ENCODE data around the gene FGF9.

FGF9 gene

DNA sequence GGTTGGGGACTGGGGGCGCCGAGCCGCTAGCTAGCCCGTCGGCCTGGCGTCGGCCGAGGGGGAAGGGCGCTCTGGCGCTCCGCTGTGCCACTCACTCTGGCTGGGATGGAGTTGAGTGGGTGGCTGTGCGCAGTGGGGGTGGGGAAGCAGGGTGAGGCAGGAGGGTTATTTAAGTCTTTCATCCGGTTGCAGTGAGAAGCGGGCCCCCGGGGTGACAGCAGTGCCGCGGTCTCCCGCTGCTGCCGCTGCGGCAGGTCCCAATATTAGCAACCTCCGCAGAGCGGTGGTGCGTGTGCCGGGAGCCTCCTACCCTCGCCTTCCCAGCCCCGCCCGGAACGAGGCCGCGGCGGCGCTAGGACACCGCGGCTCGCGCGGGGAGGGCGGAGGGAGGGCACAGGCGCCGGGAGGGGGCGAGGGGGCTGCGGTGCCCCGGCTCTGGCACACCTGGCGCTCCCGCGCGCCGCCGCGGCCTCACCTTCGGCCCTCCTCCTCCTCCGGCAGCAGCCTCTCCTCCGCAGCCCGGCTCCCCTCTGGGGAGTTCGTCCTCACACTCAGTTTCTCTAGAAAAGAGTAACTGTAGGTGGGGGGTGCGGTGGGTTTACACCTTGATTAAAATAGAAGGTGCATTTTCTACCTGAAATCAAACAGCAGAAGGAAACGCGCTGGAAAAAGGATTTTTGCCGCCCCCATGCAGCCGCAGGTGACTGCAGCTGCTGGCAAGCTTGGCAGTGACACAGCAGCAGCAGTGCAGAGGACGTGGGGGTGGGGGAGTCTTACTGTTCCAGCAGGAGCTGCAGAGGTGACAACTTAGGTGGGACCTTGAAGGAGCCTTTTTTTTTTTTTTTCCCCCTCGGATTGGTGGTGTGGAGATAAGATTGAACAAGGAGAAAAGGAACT, 4.5 kb downstream of the FGF9 start:
- DNase-seq, result no peak

DNA sequence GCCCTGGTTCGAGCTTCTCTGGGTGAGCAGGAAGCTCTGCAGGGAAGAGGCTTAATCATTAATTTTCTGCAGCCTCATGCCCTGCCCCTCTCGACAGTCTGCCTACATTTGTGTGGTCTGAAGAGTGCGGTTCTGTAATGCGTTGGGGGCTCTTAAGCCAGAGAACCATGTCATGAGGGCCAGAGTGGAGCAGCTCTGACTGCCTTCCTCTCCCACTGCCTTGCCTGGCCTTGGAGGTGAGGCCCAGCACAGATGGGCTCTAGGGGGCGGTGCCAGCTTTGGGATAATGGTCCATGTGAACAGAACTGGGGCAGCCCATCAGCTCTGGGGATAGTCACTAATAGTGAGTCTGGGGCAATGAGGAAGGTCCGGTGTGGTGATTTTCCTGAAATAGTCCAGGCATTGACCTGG, 5.7 kb downstream of the FGF9 start:
- no peak for DNase-seq

DNA sequence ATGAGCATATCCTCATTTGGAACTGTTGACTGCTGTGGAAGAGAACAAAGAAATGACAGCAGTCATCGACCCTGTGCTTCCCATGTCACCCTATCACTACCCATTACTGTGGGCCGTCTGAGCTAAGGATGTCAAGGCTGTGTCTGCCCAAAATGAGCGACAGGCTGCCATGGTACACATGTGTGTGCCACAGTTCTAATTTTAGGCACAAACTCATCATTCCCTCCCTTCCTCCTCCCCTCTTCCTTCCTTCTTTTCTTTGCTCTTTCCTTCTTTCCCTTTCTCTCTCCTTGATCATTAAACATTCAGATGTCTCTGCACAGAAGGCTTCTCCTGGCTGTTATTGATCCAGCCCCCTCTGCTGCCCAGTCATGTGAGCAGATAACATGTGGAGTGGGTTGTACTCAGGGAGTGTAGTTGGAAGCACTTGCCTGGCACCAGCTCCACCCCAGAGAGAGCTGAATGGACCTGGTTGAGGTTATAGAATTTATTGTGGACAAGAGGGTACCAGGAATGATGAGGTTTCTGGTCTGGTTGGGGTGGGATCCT, 6.3 kb downstream of the FGF9 start:
- DNase-seq, result no peak

DNA sequence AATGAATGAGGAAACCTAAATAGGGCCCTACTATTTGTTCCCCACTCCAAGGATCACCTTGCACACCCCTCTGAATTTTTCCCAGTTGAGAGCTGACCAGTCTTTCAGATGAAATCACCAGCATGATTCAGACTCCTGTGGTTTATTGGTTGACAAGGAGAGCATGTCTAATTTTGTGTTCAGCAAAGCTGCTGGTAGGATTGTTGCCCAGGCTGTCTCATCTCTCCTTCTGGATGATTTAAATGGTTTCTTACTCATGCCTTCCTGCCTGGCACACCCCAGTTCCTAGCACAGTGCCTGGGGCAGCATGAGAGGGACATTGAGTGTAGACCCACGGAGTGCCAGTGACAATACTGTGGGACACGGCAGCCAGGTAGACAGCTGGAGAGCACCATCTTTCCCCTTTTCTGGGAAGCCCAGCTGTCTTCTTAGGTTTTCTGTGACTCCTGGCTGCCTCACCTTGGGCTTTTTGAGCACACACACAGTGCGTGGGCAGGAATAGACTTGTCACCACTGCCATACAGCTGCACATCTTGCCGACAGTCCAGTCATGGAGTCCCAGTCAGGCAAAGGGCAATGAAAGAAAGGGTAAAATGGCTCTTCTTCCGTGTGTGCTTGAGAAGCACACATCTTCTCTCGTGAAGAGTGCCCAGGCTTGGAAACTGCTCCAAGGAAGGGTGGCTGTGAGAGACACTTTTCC, 12.3 kb downstream of the FGF9 start:
- no peak for DNase-seq

DNA sequence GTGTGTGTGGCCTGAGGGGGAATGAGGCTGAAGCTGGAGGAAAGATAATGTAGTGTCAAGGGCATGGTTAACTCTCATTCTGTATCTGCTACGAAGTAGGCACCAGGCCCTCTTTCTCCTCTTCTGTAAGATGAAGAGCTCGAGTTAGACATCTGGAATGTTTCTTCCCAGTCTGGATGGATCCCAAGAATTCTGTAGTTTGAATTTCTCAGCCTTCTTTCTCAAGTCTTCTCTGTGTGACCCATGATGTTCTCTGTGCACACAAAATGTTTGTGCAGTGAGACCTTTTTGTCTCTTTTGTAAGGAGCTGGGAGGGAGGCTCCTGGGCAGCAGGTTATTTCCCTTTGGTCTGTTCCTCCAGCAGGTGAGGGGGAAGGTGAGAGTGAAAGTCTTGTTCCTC, 13.7 kb downstream of the FGF9 start:
- DNase-seq, result no peak

DNA sequence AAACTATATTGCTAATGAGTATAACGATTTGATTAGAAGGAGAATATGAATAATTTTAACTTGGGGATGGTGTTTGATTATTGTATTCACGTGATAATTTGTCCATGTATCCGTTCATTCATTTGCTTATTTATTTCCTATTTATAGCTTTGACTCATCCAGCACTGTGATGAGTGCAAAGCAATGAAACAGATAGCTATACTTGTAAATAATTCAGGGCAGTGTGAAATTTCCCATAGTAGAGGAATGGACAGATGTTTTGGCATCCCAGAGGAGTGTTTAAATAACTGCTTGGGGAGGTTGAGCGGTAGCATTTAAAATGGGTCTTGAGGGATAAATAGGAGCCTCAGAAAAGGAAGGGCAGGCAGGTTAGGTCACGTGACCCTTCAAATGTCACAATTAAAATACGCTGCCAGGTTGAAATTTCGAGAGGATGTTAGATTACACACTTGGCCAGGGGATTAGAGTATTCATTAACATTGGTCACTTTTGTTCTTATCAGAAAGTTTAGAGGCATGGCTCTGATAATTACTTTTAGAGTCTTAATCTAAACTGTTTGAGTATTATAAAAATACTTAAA, 14.7 kb downstream of the FGF9 start:
- no peak for DNase-seq

DNA sequence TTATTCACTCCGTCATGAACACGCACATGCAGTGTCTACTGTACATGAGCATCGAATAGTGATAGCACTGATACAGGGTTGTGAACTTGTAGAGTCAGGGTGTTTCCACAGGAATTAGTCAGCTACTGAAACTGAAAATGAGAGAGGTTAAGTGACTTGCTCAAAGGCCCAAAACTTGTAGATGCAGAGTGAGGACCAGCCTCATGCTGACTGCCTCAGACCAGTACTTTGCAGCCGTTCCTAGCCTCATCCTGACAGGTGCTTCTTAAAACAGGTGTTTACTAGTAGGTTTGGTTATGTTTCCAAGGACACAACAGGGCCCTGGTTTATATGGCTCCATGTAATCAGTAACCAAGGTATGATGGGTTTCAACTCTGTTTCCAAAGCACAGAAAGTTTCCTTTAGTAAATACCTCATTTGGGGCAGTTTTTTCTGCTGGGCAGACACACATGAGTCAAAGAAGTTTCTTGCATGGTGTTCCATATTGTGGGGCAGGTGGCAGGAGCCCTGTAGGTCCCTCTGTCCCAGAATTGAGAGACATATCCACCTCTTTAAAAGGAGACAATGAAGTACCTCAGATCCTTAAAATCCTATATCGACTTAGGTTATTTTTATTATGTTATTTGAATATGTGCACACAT, 16.0 kb downstream of the FGF9 start:
- no peak for DNase-seq

DNA sequence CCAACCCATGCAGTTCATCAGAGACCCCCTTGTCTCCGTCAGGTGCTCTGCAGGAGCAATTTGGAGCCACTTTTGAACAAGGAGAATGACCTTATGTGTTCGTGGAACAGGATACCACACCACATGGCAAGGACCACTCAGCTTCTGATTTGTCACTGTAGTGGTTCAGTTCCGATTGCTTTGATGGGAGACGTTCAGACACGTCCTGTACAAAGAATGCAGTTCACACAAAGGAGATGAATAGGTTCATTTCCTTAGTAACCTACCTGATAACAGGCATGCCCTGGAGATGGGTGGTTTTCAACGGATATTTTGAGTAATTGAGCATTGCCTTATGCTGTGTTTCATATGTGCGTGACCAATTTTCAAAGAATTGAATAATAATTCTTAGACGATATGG, 17.2 kb downstream of the FGF9 start:
- DNase-seq, result no peak

DNA sequence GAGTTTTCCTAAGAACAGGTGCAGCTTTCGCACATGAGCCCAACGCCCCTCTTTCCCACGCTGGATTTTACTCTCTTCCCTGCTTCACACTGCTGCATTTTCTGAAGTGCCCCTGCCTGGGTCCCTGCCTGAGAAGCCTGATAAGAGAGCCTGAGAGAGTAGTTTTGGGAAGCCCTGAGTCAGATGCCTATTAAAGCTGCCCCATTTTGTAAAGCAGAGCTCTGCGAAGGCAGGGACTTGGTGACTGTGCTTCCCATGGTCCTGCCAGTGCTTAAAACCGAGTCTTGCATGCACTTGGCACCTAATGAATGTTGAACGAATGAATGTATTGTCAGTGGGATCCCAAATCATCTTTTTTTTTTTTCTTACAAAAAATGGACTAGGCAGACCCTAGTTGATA, 18.2 kb downstream of the FGF9 start:
- no peak for DNase-seq

DNA sequence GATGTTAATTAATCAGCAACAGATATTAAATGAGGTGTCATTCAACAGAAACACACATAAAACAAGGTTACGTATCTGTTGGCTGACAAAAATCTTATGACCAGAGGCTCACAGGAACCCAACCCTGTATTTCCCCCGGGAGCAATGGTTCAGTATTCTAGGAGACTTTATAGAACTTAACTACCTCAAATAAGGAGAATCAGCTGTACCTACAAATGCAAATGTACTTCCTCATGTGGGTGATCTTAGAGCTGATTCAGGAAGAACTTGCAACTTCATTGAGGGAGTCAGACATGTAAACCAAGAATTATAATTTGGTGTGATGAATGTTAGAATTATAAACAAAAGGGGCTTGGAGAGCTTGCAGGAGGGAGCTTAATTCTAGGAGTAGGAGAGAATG, 20.1 kb downstream of the FGF9 start:
- no peak for DNase-seq

DNA sequence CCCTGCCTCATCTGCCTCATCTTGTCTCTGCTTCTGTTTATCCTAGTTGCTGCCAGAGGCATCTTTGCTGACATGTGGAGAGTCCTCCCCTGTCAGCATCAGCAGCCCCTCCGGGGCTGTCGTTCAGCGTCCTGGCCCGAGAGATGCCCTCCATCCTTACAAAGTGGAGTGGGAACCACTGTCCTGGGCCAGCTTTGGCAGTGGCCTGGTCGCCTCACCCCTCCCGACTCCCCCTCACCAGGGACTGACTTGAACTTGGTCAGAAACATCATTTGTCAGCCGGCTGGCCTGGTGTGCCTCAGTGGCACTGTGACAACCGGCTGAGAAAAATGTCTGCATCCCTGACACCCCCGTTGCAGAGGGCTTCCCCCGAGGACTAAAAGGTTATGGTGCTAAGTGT, 20.6 kb downstream of the FGF9 start:
- no peak for DNase-seq

DNA sequence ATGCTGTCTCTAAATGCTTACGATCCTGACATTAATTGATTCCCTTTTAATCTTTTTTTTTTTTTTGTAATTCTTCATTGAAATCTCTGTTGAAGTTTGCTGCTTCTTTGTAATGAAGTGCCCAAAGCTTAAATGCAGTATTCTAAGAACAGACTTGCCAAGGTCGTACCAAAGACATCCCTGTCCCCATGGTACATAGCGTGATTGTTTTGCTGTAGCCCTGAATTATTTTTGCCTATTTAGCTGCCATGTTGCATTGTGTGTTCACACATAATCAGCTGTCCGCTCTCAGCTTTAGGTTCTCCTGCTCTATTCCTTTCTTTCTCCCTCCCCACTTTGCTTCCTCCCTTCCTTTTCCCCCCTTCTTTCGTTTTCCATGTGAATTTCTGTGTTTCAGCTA, 21.1 kb downstream of the FGF9 start:
- DNase-seq, result no peak

DNA sequence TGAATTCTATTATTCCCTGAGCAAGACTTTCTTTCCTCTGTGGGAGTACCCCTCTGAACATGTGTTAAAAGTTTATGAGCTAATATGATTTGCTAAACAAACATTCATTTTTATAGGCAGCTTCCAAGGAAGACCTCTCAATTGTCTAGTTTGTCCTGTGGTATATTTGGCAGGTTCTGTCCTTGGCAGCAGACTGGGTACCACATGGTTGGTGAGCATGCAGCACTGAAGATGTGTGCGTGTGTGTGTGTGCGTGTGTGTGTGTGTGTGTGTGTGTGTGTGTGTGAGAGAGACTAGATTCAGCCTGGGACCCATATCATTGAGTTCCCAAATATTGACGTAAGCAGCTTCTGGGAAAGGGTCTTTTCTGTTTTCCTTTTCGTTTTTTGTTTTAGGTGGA, 24.0 kb downstream of the FGF9 start:
- DNase-seq, result no peak

DNA sequence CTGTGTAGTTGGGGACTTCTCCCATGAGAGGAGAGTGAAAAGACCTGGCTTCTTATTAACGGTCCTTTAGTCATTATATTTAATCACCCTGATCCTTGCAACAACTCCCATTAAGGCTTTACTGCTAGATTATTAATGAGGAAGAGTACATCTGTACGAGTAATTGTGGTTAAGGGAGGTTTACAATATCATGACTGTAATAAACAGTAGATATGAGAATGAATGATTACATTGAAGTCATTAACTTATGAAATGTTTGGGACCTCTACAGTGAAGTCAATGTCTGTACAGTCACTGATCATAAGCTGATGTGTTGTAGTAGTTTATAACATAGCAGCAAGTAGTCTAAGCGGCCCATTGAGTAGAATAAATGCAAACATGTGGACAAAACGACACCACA, 24.7 kb downstream of the FGF9 start:
- no peak for DNase-seq

DNA sequence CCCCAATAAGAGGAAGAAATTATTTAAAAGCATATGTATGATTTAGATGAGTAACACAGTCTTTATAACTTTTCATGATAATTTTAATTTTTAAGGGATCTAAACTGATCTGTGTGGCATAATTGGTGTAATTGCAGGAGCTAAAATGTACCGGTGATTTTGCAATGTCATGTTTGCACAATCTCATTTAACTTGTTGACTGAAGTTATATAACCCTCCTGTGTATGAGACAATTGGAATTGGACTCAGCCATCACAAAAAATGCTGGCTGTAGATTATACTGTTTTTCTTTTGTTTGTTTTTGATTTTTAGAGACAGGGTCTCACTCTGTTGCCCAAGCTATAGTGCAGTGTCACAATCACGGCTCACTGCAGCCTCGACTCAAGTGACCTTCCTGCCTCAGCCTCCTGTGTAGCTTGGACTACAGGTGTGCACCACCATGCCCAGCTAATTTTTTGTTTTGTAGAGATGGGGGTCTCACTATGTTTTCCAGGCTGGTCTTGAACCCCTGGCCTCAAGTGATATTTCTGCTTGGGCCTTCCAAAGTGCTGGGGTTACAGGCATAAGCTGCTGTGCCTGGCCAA, 26.1 kb downstream of the FGF9 start:
- no peak for DNase-seq

DNA sequence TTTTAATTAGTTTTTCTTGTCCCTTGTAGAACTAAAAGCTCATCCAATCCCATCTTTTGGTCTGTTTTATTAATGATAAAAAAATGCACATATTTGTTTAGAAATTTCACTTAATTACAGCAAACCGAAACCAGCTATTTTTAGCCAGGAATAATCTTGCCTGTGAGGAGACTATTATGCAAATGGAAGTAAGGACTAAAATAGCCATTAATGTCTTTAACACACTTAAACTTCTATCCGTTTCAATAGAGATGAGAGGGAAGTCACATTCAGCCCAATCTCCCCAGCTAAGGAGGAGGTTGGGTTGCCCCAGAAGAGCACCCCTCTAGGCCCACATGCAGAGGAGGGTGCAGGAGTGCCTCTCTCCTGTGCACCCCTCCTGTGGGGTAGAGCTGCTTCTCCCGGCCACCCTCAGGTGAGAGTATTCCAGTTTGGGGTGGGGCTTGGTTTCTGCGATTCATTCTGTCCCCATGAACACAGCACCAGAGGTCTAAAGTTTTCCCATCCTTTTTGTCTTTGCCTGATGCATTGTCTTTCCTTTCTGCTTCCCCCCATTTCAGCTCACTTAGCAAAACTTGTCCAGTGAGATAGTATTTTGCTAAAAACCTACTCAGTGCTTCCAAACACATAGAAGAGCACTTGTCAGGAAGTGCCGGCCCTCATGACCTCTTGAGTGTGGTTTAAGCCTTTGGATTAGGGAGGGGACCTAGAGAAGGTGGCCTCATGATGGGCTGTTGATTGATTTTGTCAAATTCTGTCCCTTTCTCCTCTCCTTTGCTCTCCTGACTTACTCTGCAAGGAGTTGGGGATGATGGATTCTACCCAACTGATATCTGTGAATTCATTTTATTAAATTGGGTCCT, 28.2 kb downstream of the FGF9 start:
- no peak for DNase-seq

DNA sequence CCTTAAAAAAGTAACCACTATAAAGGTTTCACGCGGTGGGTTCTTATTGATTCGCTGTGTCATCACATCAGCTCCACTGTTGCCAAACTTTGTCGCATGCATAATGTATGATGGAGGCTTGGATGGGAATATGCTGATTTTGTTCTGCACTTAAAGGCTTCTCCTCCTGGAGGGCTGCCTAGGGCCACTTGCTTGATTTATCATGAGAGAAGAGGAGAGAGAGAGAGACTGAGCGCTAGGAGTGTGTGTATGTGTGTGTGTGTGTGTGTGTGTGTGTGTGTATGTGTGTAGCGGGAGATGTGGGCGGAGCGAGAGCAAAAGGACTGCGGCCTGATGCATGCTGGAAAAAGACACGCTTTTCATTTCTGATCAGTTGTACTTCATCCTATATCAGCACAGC, 30.6 kb downstream of the FGF9 start:
- no peak for DNase-seq

DNA sequence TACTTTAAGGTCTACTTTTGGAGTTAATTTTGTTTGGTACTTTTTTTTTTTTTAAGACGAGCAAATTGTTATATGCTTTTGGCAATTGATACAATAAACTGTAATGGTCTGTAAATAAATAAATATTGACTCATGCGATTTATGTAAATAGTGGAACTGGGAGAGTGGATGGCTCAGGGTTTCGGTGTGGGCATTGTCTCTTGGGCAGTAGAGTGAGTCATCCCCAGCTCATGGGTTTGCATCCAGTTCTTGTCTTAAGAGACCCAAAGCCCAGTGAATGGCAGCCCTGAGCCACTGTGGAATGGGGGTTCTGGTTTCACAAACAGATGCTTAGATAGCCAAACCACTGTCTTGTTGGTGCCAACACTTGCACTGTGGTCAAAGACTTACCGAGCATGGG, 33.0 kb downstream of the FGF9 start:
- no peak for DNase-seq

DNA sequence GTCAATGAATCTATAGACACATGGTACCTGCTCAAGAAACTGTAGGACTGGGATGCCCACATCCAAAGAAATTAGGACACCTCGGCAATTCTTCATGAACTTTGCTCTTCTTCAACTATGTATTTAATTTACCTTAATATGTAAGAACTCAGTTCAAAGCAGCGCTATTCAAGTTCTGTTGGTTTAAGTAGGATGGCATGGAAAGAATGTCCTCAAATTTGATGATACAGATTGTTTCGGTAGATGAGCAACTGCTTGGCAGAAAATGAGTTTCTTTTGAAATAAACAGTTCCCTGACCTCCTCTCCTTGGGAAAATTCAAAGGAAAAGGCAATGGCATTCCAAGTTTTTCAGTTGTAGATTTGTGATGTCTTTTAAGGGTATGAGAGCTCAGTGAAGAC, 36.7 kb downstream of the FGF9 start:
- no peak for DNase-seq

DNA sequence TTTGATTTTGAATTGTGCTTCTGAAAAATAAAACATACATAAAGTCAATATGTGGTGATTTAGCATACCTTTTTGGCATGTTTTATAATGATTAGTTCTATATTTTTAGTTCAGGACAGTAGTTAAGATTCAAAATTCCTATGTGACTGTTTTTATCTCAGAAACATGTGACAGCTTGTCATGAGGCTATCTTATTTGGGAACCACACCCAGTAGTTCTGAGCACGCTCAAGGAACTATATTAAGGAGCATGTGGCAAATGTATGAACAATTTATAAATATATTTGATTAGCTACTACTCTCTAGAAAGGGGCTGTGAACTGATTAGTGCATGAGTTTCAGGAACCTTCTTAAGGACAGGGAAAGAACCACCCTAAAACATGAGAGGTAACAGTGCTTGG, 38.8 kb downstream of the FGF9 start:
- no peak for DNase-seq

DNA sequence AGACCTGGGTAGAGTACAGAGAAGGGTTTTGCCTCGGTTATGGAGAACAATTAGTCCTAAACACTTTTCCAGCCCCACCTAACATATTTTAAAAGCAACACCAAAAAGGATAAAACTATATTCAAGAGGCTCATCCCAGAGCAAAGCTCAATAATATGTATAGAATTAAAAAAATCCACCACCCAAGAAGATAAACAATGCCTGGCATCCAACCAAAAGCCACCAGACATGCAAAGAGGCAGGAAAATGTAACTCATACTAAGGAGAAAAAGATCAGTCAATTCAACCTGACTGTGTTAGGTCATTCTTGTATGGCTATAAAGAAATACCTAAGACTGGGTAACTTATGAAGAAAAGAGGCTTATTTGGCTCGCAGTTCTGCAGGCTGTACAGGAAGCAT, 39.3 kb downstream of the FGF9 start:
- DNase-seq, result no peak

DNA sequence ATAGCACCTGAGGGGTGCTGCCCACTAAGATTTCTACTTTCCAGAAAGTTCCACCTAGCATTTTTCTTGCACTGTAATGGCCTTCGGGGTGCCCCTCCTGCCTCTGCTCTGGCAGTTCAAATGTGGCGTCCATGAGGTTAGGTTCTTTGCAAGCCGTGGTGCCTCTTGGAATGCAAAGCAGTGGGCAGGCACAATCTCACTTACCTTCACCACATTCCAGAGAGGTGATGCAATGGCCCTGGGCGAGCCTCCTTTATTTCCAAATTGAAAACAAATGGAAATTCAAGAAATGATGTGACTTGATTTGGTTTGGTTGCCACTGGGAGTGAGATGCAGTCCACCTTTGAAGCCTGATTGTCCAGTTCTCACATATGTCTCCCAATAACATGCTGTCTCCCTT, 46.9 kb downstream of the FGF9 start:
- DNase-seq, result no peak

Measured in NCI-H2081 treated with DMSO at 0.1 percent for 48 hours (cell line).